Measurements from ENCODE around the gene SNTB2.
"Not testable (repeated sequence)": the region's sequence is repeated elsewhere in the genome, so short reads cannot be mapped to it uniquely, and the experiment has no call there.

SNTB2 gene

GRCh38 chr16:69239851-69240250 is 52.9 kb downstream of the SNTB2 start:
- no peak for DNase-seq

- DNase-seq, result no peak
Measured at GRCh38 chr16:69240331-69240730, 53.4 kb downstream of the SNTB2 start.

- no peak for DNase-seq
Measured at GRCh38 chr16:69241926-69242325, 55.0 kb downstream of the SNTB2 start.

GRCh38 chr16:69243479-69243878 is 56.5 kb downstream of the SNTB2 start:
- DNase-seq, result no peak

GRCh38 chr16:69244336-69244735 is 57.4 kb downstream of the SNTB2 start:
- no peak for DNase-seq

- no peak for DNase-seq
Measured at GRCh38 chr16:69250081-69250480, 63.1 kb downstream of the SNTB2 start.

GRCh38 chr16:69253870-69254341 is 66.9 kb downstream of the SNTB2 start:
- DNase-seq, result no peak

- not testable (repeated sequence) for DNase-seq
Measured at GRCh38 chr16:69259428-69259764, 72.4 kb downstream of the SNTB2 start.

- no peak for DNase-seq
Measured at GRCh38 chr16:69260019-69260418, 73.1 kb downstream of the SNTB2 start.

GRCh38 chr16:69260506-69260905 is 73.5 kb downstream of the SNTB2 start:
- no peak for DNase-seq

- no peak for DNase-seq
Measured at GRCh38 chr16:69266334-69267063, 79.5 kb downstream of the SNTB2 start.

- DNase-seq, result no peak
Measured at GRCh38 chr16:69267633-69268032, 80.7 kb downstream of the SNTB2 start.

GRCh38 chr16:69270395-69270794 is 83.4 kb downstream of the SNTB2 start:
- DNase-seq, result no peak

- no peak for DNase-seq
Measured at GRCh38 chr16:69270831-69271230, 83.9 kb downstream of the SNTB2 start.

GRCh38 chr16:69273009-69273408 is 86.0 kb downstream of the SNTB2 start:
- DNase-seq, result no peak

GRCh38 chr16:69274699-69275235 is 87.8 kb downstream of the SNTB2 start:
- DNase-seq, result no peak

GRCh38 chr16:69276148-69277115 is 89.5 kb downstream of the SNTB2 start:
- no peak for DNase-seq

GRCh38 chr16:69277413-69277812 is 90.4 kb downstream of the SNTB2 start:
- no peak for DNase-seq

GRCh38 chr16:69283851-69284250 is 96.9 kb downstream of the SNTB2 start:
- no peak for DNase-seq

- no peak for DNase-seq
Measured at GRCh38 chr16:69285240-69285639, 98.3 kb downstream of the SNTB2 start.

GRCh38 chr16:69286941-69287713 is 100.2 kb downstream of the SNTB2 start:
- DNase-seq, result peak; percentile 25

- not testable (repeated sequence) for DNase-seq
Measured at GRCh38 chr16:69291657-69292056, 104.7 kb downstream of the SNTB2 start.

GRCh38 chr16:69293401-69293800 is 106.4 kb downstream of the SNTB2 start:
- DNase-seq, result no peak
